Liver (tissue), 9 donors: ENCODE data around the gene CACNA2D1. TPM values are rescaled to one million over a fixed set of nuclear protein-coding genes. Genes with fewer than 3 reads are reported as not detected.

ENCODE experiments used
- DNase-seq: peaks from one replicate; pipeline ENCODE4 v3.0.0-alpha.2; 2017; ENCODE audit warnings: low spot score
- H3K27ac ChIP-seq, 2 donors: one replicate each; pipeline ENCODE4 v1.7.0; 2013; ENCODE audit warnings: inconsistent platforms in 2 of 2, low read length in 2 of 2, control low read depth in 1 of 2, low read depth in 1 of 2, mild to moderate bottlenecking in 1 of 2
- H3K27me3 ChIP-seq, 4 donors: one replicate each; pipeline versions ENCODE4 v1.6.1 to v1.7.0; 2013; ENCODE audit warnings: low read length in 3 of 4, inconsistent platforms in 1 of 4, mild to moderate bottlenecking in 1 of 4, moderate library complexity in 1 of 4; ENCODE audit not compliant: control insufficient read depth in 4 of 4, insufficient read depth in 4 of 4
- H3K36me3 ChIP-seq, 4 donors: one replicate each; pipeline versions ENCODE4 v1.6.1 to v1.7.0; 2013; ENCODE audit warnings: low read length in 3 of 4, mild to moderate bottlenecking in 3 of 4, low read depth in 1 of 4, moderate library complexity in 1 of 4; ENCODE audit not compliant: control insufficient read depth in 4 of 4, insufficient read depth in 3 of 4
- H3K4me1 ChIP-seq, 4 donors: one replicate each; pipeline versions ENCODE4 v1.6.1 to v1.7.0; 2013; ENCODE audit warnings: low read length in 3 of 4, mild to moderate bottlenecking in 3 of 4, moderate library complexity in 1 of 4; ENCODE audit not compliant: control insufficient read depth in 4 of 4, insufficient read depth in 4 of 4
- H3K4me3 ChIP-seq, 3 donors: one replicate each; pipeline versions ENCODE4 v1.6.1 to v1.7.0; 2013; ENCODE audit warnings: low read length in 3 of 3, control low read depth in 1 of 3, low read depth in 1 of 3, mild to moderate bottlenecking in 1 of 3
- H3K9ac ChIP-seq, 2 donors: one replicate each; pipeline ENCODE4 v1.7.0; 2013; ENCODE audit warnings: low read length in 2 of 2, mild to moderate bottlenecking in 2 of 2, moderate library complexity in 2 of 2, control low read depth in 1 of 2, low read depth in 1 of 2
- H3K9me3 ChIP-seq, 4 donors: one replicate each; pipeline versions ENCODE4 v1.6.1 to v1.7.0; 2013; ENCODE audit warnings: low read length in 3 of 4; ENCODE audit not compliant: control insufficient read depth in 4 of 4
- ATF3 ChIP-seq: IDR thresholded peaks from 2 replicates; pipeline ENCODE4 v1.6.1; 2016; ENCODE audit warnings: antibody characterized with exemption
- FOXA2 ChIP-seq: IDR thresholded peaks from 2 replicates; pipeline ENCODE4 v1.6.1; 2016; ENCODE audit warnings: antibody characterized with exemption
- HNF4G ChIP-seq: IDR thresholded peaks from 2 replicates; pipeline ENCODE4 v1.6.1; 2016; ENCODE audit warnings: antibody characterized with exemption
- JUND ChIP-seq, 2 donors: IDR thresholded peaks; 2 replicates each; pipeline ENCODE4 v1.6.1; 2016; ENCODE audit warnings: antibody characterized with exemption in 2 of 2
- MAX ChIP-seq: IDR thresholded peaks from 2 replicates; pipeline ENCODE4 v1.6.1; 2016; ENCODE audit warnings: antibody characterized with exemption
- RAD21 ChIP-seq, 2 donors: IDR thresholded peaks; 2 replicates each; pipeline ENCODE4 v1.6.1; 2016; ENCODE audit warnings: antibody characterized with exemption in 2 of 2, mild to moderate bottlenecking in 2 of 2
- REST ChIP-seq: IDR thresholded peaks from 2 replicates; pipeline ENCODE4 v1.6.1; 2016; ENCODE audit warnings: antibody characterized with exemption, mild to moderate bottlenecking
- RXRA ChIP-seq, 2 donors: IDR thresholded peaks; 2 replicates each; pipeline ENCODE4 v1.6.1; 2017 to 2018; ENCODE audit warnings: antibody characterized with exemption in 2 of 2, mild to moderate bottlenecking in 1 of 2
- SP1 ChIP-seq: IDR thresholded peaks from 2 replicates; pipeline ENCODE4 v1.6.1; 2018; ENCODE audit warnings: antibody characterized with exemption, mild to moderate bottlenecking
- ZBTB33 ChIP-seq: IDR thresholded peaks from 2 replicates; pipeline ENCODE4 v1.6.1; 2016; ENCODE audit warnings: antibody characterized with exemption
- WGBS: extraction: QIAGEN DNeasy Blood & Tissue Kit; methylation state at CpG from one replicate; pipeline ENCODE4 v1.1.7; 2013; 5-methylcytosine and 5-hydroxymethylcytosine counted together
- polyA plus RNA-seq, 2 donors: library from polyadenylated mRNA; stranded (reverse) in 1 of 2; unstranded in 1 of 2; fragments of 200-250 nt in 1 of 2; fragments of >200 nt in 1 of 2; fragmentation: Nextera tagmentation in 1 of 2; extraction: Ambion mirVana in 1 of 2; gene quantifications; one replicate each; pipeline versions ENCODE4 v1.2.1 to v1.2.3, GENCODE V29; 2013 to 2015
- total RNA-seq, 2 donors: library from RNA; depleted of rRNA; stranded (reverse); fragments of >200 nt; gene quantifications; one replicate each; pipeline ENCODE4 v1.2.3, GENCODE V29; 2014
- donor health status: healthy.
- donor health status: healthy.
- donor health status: healthy.
- donor health status: healthy.
- donor health status: healthy.

CACNA2D1 gene
- total and polyA plus RNA-seq, 4 donors = 0.42 to 2.3 (median 0.94) TPM

- TF ChIP-seq ZBTB33 (no peak), ATF3 (no peak), JUND (IDR thresholded peaks at IDR 0.05) (no peak), MAX (no peak), RAD21 (IDR thresholded peaks at IDR 0.05) (no peak), SP1 (no peak)
Observed at GRCh38 chr7:82129091-82129490, 314.5 kb downstream of the CACNA2D1 start (continued).

GRCh38 chr7:82128546-82128945 is 315.0 kb downstream of the CACNA2D1 start:
- H3K9me3 ChIP-seq = peaks cover 0 to 7% (median 1%) of the 10 kb centered on the region in 4 donors
- H3K4me1 ChIP-seq = no peaks in the 10 kb centered on the region
- H3K27ac ChIP-seq = no peak overlapping the region
- 51% methylated on average over 3 of the region's 3 CpGs for WGBS
- no peaks in the 10 kb centered on the region for H3K27me3 ChIP-seq
- no peak overlapping the region for H3K9ac ChIP-seq
- H3K36me3 ChIP-seq = no peaks in the 10 kb centered on the region
- DNase-seq = no peak
- TF ChIP-seq REST = no peak
- TF ChIP-seq FOXA2 = no peak
- TF ChIP-seq HNF4G = no peak
- TF ChIP-seq ATF3 = no peak
- no peak overlapping the region for H3K4me3 ChIP-seq

GRCh38 chr7:82126576-82126975 is 317.0 kb downstream of the CACNA2D1 start:
- TF ChIP-seq RXRA (IDR thresholded peaks at IDR 0.05) (no peak), MAX (no peak)
- Histone ChIP-seq H3K27me3 (no peaks in the 10 kb centered on the region), H3K4me1 (no peaks in the 10 kb centered on the region), H3K27ac (no peak overlapping the region), H3K9ac (no peak overlapping the region), H3K36me3 (no peaks in the 10 kb centered on the region), H3K4me3 (no peak overlapping the region), H3K9me3 (peaks cover 0 to 7% (median 1%) of the 10 kb centered on the region in 4 donors)
- 72% methylated on average over 1 of the region's 1 CpG for WGBS
- no peak for DNase-seq
